Astrocyte (in vitro differentiated cells and primary cell): ENCODE data around the gene RICTOR. TPM values are rescaled to one million over a fixed set of nuclear protein-coding genes. Genes with fewer than 3 reads are reported as not detected.

Source experiments
- DNase-seq: peaks from one replicate; pipeline ENCODE4 v3.0.0-alpha.2; 2010; ENCODE audit warnings: low read depth
- FAIRE-seq: peaks from 2 replicates; lab custom pipeline; 2011; peaks lifted over from hg19 to GRCh38; lab: Jason Lieb, UNC
- H2AFZ ChIP-seq: 2 replicates; pipeline ENCODE4 v1.6.0; 2012; ENCODE audit warnings: low read depth, low read length, inconsistent platforms
- H3K27ac ChIP-seq: 2 replicates; pipeline ENCODE4 v1.5.1; 2011; ENCODE audit warnings: low read depth, low read length, inconsistent platforms
- H3K27me3 ChIP-seq: 2 replicates; pipeline ENCODE4 v1.6.0; 2011; ENCODE audit warnings: low read length, inconsistent platforms; ENCODE audit not compliant: insufficient read depth
- H3K36me3 ChIP-seq: 2 replicates; pipeline ENCODE4 v1.5.1; 2011; ENCODE audit warnings: low read length, inconsistent platforms; ENCODE audit not compliant: insufficient read depth
- H3K4me1 ChIP-seq: 2 replicates; pipeline ENCODE4 v1.5.1; 2011; ENCODE audit warnings: low read length, inconsistent platforms; ENCODE audit not compliant: insufficient read depth
- H3K4me2 ChIP-seq: 2 replicates; pipeline ENCODE4 v1.6.0; 2012; ENCODE audit warnings: low read length, inconsistent platforms
- H3K4me3 ChIP-seq: 2 replicates; pipeline ENCODE4 v1.5.1; 2011; ENCODE audit warnings: low read depth, mild to moderate bottlenecking, low read length, inconsistent platforms; ENCODE audit not compliant: insufficient read depth
- H3K79me2 ChIP-seq: 2 replicates; pipeline ENCODE4 v1.6.0; 2012; ENCODE audit warnings: mild to moderate bottlenecking, low read length, inconsistent platforms; ENCODE audit not compliant: insufficient read depth
- H3K9ac ChIP-seq: 2 replicates; pipeline ENCODE4 v1.6.0; 2012; ENCODE audit warnings: mild to moderate bottlenecking, low read length, inconsistent platforms
- H3K9me3 ChIP-seq: 2 replicates; pipeline ENCODE4 v1.5.1; 2012; ENCODE audit warnings: low read depth, mild to moderate bottlenecking, low read length, inconsistent platforms; ENCODE audit not compliant: insufficient read depth
- H4K20me1 ChIP-seq: 2 replicates; pipeline ENCODE4 v1.6.0; 2012; ENCODE audit warnings: low read length, inconsistent platforms; ENCODE audit not compliant: insufficient read depth
- H3K27ac Mint-ChIP-seq: one replicate; pipeline ENCODE4 v1.8.0; 2021; ENCODE audit warnings: mild to moderate bottlenecking, mixed read lengths; ENCODE audit not compliant: unreplicated experiment
- H3K27me3 Mint-ChIP-seq: one replicate; pipeline ENCODE4 v1.8.0; 2021; ENCODE audit warnings: low read depth, mixed read lengths; ENCODE audit not compliant: unreplicated experiment
- H3K36me3 Mint-ChIP-seq: one replicate; pipeline ENCODE4 v1.8.0; 2021; ENCODE audit warnings: low read depth, mixed read lengths; ENCODE audit not compliant: unreplicated experiment
- H3K4me1 Mint-ChIP-seq: one replicate; pipeline ENCODE4 v1.8.0; 2021; ENCODE audit warnings: low read depth, mixed read lengths; ENCODE audit not compliant: unreplicated experiment
- H3K4me3 Mint-ChIP-seq: one replicate; pipeline ENCODE4 v1.8.0; 2021; ENCODE audit warnings: mild to moderate bottlenecking, moderate library complexity, mixed read lengths; ENCODE audit not compliant: unreplicated experiment
- H3K9me3 Mint-ChIP-seq: one replicate; pipeline ENCODE4 v1.8.0; 2021; ENCODE audit warnings: mild to moderate bottlenecking, mixed read lengths; ENCODE audit not compliant: unreplicated experiment
- EZH2 ChIP-seq: IDR thresholded peaks from 2 replicates; pipeline ENCODE4 v1.6.1; 2012; ENCODE audit warnings: mild to moderate bottlenecking, low read length, inconsistent platforms; ENCODE audit not compliant: insufficient read depth
- total RNA-seq: library from RNA; stranded (reverse); gene quantifications from 2 replicates; pipeline ENCODE4 v1.2.1, GENCODE V29; 2021
- TF ChIP-seq, protein P1 (sequence below): IDR thresholded peaks from 2 replicates; pipeline ENCODE4 v1.5.1; 2011; ENCODE audit warnings: low read depth, mild to moderate bottlenecking, inconsistent platforms, low read length, moderate library complexity; ENCODE audit not compliant: insufficient read depth

The RICTOR gene
- total RNA-seq, 1 donor from 2014 or later, result 43.2 TPM

DNA sequence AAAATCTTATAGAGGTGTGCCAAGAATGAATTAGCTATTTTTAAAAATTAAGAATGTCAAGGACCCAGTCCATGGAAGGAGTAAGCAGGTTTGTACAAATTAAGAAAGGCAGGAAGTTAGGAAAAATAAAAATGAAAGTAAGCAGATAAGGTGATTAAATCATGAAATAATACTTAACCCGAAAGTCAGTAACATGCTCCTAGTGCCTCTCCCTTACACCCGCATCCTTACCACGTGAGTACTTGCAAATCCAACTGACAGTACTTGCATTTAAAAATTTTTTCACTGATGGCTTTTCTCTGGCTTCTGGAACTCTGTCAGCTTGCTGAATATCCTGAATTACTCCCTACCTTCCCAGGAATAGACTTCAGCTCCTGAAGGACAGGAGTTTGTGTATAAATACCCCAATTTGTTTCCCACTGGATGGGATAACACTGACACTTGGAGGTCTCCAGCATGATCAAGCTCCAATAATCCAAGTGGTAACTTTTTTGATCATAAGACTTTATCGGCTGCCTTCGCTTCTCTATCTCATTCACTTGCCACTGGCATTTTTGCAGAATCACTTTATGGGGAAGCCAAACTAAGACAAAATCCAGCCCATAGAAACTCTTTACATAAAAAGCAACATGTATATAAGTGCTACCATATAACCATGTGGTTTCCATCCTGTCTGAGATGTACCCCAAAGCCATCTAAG is 41.6 kb upstream of the RICTOR start:
- no peak for FAIRE-seq
- Mint-ChIP-seq H3K9me3 (no peaks in the 10 kb centered on the region), H3K36me3 (no peaks in the 10 kb centered on the region)

DNA sequence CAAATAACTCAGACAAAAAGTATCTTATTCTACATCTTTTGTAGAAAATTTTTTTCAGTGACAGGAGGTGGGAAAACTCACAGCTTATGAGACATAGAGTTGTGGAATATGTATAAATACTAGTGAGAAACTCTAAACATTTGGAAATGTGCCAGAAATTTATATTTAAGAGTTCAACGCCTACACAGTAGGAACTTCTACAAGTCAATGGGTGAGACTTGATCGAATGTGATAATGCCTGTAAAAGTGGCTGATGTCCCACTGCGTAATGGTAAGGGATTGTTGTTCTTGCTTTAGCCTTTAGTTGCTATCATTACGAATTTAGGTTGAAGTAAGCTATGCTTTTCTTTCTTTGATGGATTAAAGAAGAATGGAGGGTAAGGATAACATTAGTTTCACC is 40.0 kb upstream of the RICTOR start:
- Mint-ChIP-seq H3K27me3 (no peaks in the 10 kb centered on the region), H3K36me3 (no peaks in the 10 kb centered on the region), H3K27ac (no peak overlapping the region), H3K9me3 (no peaks in the 10 kb centered on the region), H3K4me3 (no peak overlapping the region), H3K4me1 (peaks cover 3% of the 10 kb centered on the region)
- H3K4me3 ChIP-seq, result no peak overlapping the region
- H3K4me2 ChIP-seq, result no peak overlapping the region
- H3K27ac ChIP-seq, result no peak overlapping the region
- TF ChIP-seq EZH2, result no peak
- TF ChIP-seq, protein P1, sequence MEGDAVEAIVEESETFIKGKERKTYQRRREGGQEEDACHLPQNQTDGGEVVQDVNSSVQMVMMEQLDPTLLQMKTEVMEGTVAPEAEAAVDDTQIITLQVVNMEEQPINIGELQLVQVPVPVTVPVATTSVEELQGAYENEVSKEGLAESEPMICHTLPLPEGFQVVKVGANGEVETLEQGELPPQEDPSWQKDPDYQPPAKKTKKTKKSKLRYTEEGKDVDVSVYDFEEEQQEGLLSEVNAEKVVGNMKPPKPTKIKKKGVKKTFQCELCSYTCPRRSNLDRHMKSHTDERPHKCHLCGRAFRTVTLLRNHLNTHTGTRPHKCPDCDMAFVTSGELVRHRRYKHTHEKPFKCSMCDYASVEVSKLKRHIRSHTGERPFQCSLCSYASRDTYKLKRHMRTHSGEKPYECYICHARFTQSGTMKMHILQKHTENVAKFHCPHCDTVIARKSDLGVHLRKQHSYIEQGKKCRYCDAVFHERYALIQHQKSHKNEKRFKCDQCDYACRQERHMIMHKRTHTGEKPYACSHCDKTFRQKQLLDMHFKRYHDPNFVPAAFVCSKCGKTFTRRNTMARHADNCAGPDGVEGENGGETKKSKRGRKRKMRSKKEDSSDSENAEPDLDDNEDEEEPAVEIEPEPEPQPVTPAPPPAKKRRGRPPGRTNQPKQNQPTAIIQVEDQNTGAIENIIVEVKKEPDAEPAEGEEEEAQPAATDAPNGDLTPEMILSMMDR, result no peak
- no peak for FAIRE-seq
- no peaks in the 10 kb centered on the region for H4K20me1 ChIP-seq
- DNase-seq, result no peak
- no peak overlapping the region for H3K9ac ChIP-seq
- H2AFZ ChIP-seq, result no peak overlapping the region
- H3K27me3 ChIP-seq, result no peaks in the 10 kb centered on the region
- H3K4me1 ChIP-seq, result no peaks in the 10 kb centered on the region
- no peaks in the 10 kb centered on the region for H3K36me3 ChIP-seq
- no peaks in the 10 kb centered on the region for H3K9me3 ChIP-seq
- H3K79me2 ChIP-seq, result no peaks in the 10 kb centered on the region

More for the DNA sequence above, 41.6 kb upstream of the RICTOR start:
- Histone ChIP-seq H3K9ac (no peak overlapping the region), H3K27me3 (no peaks in the 10 kb centered on the region), H3K9me3 (no peaks in the 10 kb centered on the region), H2AFZ (no peak overlapping the region), H4K20me1 (no peaks in the 10 kb centered on the region), H3K27ac (no peak overlapping the region), H3K4me1 (no peaks in the 10 kb centered on the region), H3K4me2 (no peak overlapping the region), H3K79me2 (no peaks in the 10 kb centered on the region), H3K4me3 (no peak overlapping the region), H3K36me3 (no peaks in the 10 kb centered on the region)
- Mint-ChIP-seq H3K4me1 (peaks cover 3% of the 10 kb centered on the region), H3K4me3 (no peak overlapping the region), H3K27ac (no peak overlapping the region), H3K27me3 (no peaks in the 10 kb centered on the region)
- TF ChIP-seq, protein P1, result no peak
- no peak for TF ChIP-seq EZH2
- DNase-seq, result no peak

- Mint-ChIP-seq H3K27me3 (no peaks in the 10 kb centered on the region), H3K4me1 (peaks cover 3% of the 10 kb centered on the region), H3K36me3 (no peaks in the 10 kb centered on the region), H3K27ac (no peak overlapping the region), H3K4me3 (no peak overlapping the region), H3K9me3 (no peaks in the 10 kb centered on the region)
- Histone ChIP-seq H4K20me1 (no peaks in the 10 kb centered on the region), H3K4me2 (no peak overlapping the region), H3K27me3 (no peaks in the 10 kb centered on the region), H3K27ac (no peak overlapping the region), H3K79me2 (no peaks in the 10 kb centered on the region), H2AFZ (no peak overlapping the region), H3K4me3 (no peak overlapping the region), H3K36me3 (no peaks in the 10 kb centered on the region), H3K9me3 (no peaks in the 10 kb centered on the region), H3K4me1 (no peaks in the 10 kb centered on the region), H3K9ac (no peak overlapping the region)
- DNase-seq (peak; percentile 4), FAIRE-seq (no peak)
- TF ChIP-seq, protein P1, result no peak
- TF ChIP-seq EZH2, result no peak
Measured at GRCh38 chr5:39113354-39113953, 39.3 kb upstream of the RICTOR start.
